GM12878 (cell line): ENCODE measurements around the gene TBXAS1. TPM values are rescaled to one million over a fixed set of nuclear protein-coding genes. Genes with fewer than 3 reads are reported as not detected.

ENCODE experiments used
- ATAC-seq: fragments of 200-7000 bp; cut with Tn5 transposase; 3 replicates; pipeline ENCODE4 v1.9.1; 2020; ENCODE audit warnings: mild to moderate bottlenecking, moderate library complexity
- BruUV-seq: library from RNA; stranded (reverse); fragments of 400-500 nt; replicated peaks from 2 replicates; lab custom pipeline; 2021; lab: Mats Ljungman, UMichigan
- CTCF ChIA-PET: fragments of 300-600 bp; sonication (Branson Sonifier 250); formaldehyde crosslinking; extraction: SDS; loops from one replicate; lab custom pipeline; 2021; ENCODE audit warnings: inconsistent platforms; lab: Yijun Ruan, JAX
- POLR2A ChIA-PET: fragments of 350-600 bp; formaldehyde crosslinking; extraction: SDS; loops from one replicate; lab custom pipeline; 2021; ENCODE audit warnings: inconsistent platforms; lab: Charles Lee
- RAD21 ChIA-PET: fragments of 300-600 bp; sonication (Branson Sonifier 250); formaldehyde crosslinking; loops from one replicate; lab custom pipeline; 2023; ENCODE audit warnings: antibody characterized with exemption; ENCODE audit not compliant: unreplicated experiment; lab: Charles Lee
- SMC1A ChIA-PET: fragments of 300-600 bp; sonication (Branson Sonifier 250); formaldehyde crosslinking; loops from one replicate; lab custom pipeline; 2023; ENCODE audit not compliant: unreplicated experiment, uncharacterized antibody; lab: Charles Lee
- DNase-seq: peaks from one replicate; pipeline ENCODE4 v3.0.0-alpha.2; 2011; ENCODE audit warnings: low read depth, low spot score
- FAIRE-seq: peaks from 3 replicates; lab custom pipeline; 2011; peaks lifted over from hg19 to GRCh38; lab: Jason Lieb, UNC
- H2AFZ ChIP-seq: 2 replicates; pipeline ENCODE4 v1.6.0; 2011; ENCODE audit warnings: low read depth, low read length, control low read depth; ENCODE audit not compliant: control insufficient read depth
- H3K27ac ChIP-seq: 2 replicates; pipeline ENCODE4 v1.5.1; 2011; ENCODE audit warnings: control low read depth; ENCODE audit not compliant: control insufficient read depth, insufficient read depth
- H3K27me3 ChIP-seq, 2 experiments: replicated peaks in 1 of 2; 2 replicates each; pipeline versions ENCODE4 v1.6.0 to v1.6.1; 2011; ENCODE audit warnings: low read length in 1 of 2; ENCODE audit not compliant: control insufficient read depth in 2 of 2, insufficient read depth in 2 of 2
- H3K36me3 ChIP-seq, 2 experiments: 2 replicates each; pipeline ENCODE4 v1.5.1; 2011; ENCODE audit warnings: low read length in 1 of 2; ENCODE audit not compliant: control insufficient read depth in 2 of 2, insufficient read depth in 2 of 2
- H3K4me1 ChIP-seq: 2 replicates; pipeline ENCODE4 v1.6.1; 2011; ENCODE audit warnings: mild to moderate bottlenecking, low read length, moderate library complexity, mixed read lengths; ENCODE audit not compliant: control insufficient read depth, insufficient read depth
- H3K4me2 ChIP-seq: 2 replicates; pipeline ENCODE4 v1.6.0; 2011; ENCODE audit warnings: control low read depth; ENCODE audit not compliant: control insufficient read depth, insufficient read depth
- H3K4me3 ChIP-seq: fragments of 200-600 bp; sonication (generic); 2 replicates; pipeline ENCODE4 v1.5.1; 2016
- H3K79me2 ChIP-seq: 2 replicates; pipeline ENCODE4 v1.6.0; 2011; ENCODE audit warnings: low read length; ENCODE audit not compliant: control insufficient read depth, insufficient read depth
- H3K9ac ChIP-seq: 2 replicates; pipeline ENCODE4 v1.8.0; 2011; ENCODE audit warnings: low read length, control low read depth, mixed read lengths; ENCODE audit not compliant: control insufficient read depth, insufficient read depth
- H3K9me3 ChIP-seq: replicated peaks from 3 replicates; pipeline ENCODE4 v1.5.1; 2011; ENCODE audit warnings: mild to moderate bottlenecking, low read length; ENCODE audit not compliant: control insufficient read depth, insufficient read depth
- H4K20me1 ChIP-seq: 2 replicates; pipeline ENCODE4 v1.6.0; 2011; ENCODE audit not compliant: control insufficient read depth, insufficient read depth
- BMI1 ChIP-seq: fragments of 450-650 bp; IDR thresholded peaks from 2 replicates; pipeline ENCODE4 v1.6.1; 2016; ENCODE audit warnings: mild to moderate bottlenecking, moderate library complexity, borderline replicate concordance
- CEBPB ChIP-seq, 2 experiments: fragments of 150-350 bp in 1 of 2; IDR thresholded peaks; 2 replicates each; pipeline ENCODE4 v1.6.1; 2012 to 2014; ENCODE audit warnings: low read depth in 2 of 2, low read length in 2 of 2, borderline replicate concordance in 1 of 2, inconsistent platforms in 1 of 2
- CHD4 ChIP-seq: fragments of 200-600 bp; sonication (generic); IDR thresholded peaks from 2 replicates; pipeline ENCODE4 v1.6.1; 2016; ENCODE audit warnings: mild to moderate bottlenecking
- E2F4 ChIP-seq: IDR thresholded peaks from 2 replicates; pipeline ENCODE4 v1.6.1; 2012; ENCODE audit warnings: low read depth, low read length, improper control_type of control experiment
- FOXK2 ChIP-seq: fragments of 450-650 bp; IDR thresholded peaks from 2 replicates; pipeline ENCODE4 v1.6.1; 2017; ENCODE audit warnings: mild to moderate bottlenecking, moderate library complexity
- JUNB ChIP-seq: IDR thresholded peaks from 2 replicates; pipeline ENCODE4 v1.6.1; 2016; ENCODE audit warnings: antibody characterized with exemption, mild to moderate bottlenecking
- RAD51 ChIP-seq: fragments of 450-650 bp; IDR thresholded peaks from 2 replicates; pipeline ENCODE4 v1.6.1; 2016; ENCODE audit warnings: moderate library complexity, mild to moderate bottlenecking, inconsistent platforms
- SMAD1 ChIP-seq: fragments of 450-650 bp; IDR thresholded peaks from 2 replicates; pipeline ENCODE4 v1.6.1; 2018; ENCODE audit warnings: mild to moderate bottlenecking, low read depth; ENCODE audit not compliant: partially characterized antibody
- SUZ12 ChIP-seq: fragments of 200-600 bp; sonication (generic); IDR thresholded peaks from one replicate; pipeline ENCODE4 v1.6.1; 2018; ENCODE audit warnings: antibody characterized with exemption, mild to moderate bottlenecking; ENCODE audit not compliant: unreplicated experiment
- ZSCAN29 ChIP-seq: fragments of 450-650 bp; IDR thresholded peaks from 2 replicates; pipeline ENCODE4 v1.6.1; 2017; ENCODE audit warnings: mild to moderate bottlenecking, moderate library complexity
- WGBS: methylation state at CpG from one replicate; pipeline ENCODE4 v1.1.6; 2016; ENCODE audit warnings: low lambda C conversion rate; ENCODE audit not compliant: insufficient replicate concordance, insufficient coverage; ENCODE audit errors: missing lambda C conversion rate; 5-methylcytosine and 5-hydroxymethylcytosine counted together
- in situ Hi-C: fragments of 300-500 bp; cut with MboI; formaldehyde crosslinking; loops from 9 replicates; pipeline ENCODE4 v1.14.3; 2018; ENCODE audit warnings: mixed read lengths
- intact Hi-C: fragments of 100-400 bp; cut with micrococcal nuclease; formaldehyde crosslinking; loops from one replicate; pipeline ENCODE4 v1.14.2; 2022; ENCODE audit not compliant: unreplicated experiment
- polyA plus RNA-seq, 11 experiments: library from polyadenylated mRNA; depleted of rRNA in 4 of 11; unstranded in 6 of 11; stranded (reverse) in 5 of 11; fragments of >200 nt; fragmentation: Nextera tagmentation in 4 of 11; fragmentation: Illumina TruSeq in 1 of 11; extraction: Ambion mirVana in 4 of 11; extraction: Trizol in 1 of 11; gene quantifications; 1 replicate in 1 of 11; 2 replicates in 10 of 11; pipeline versions ENCODE4 v1.2.1 to v1.2.3, GENCODE V29; 2011 to 2016; ENCODE audit warnings: inconsistent platforms in 2 of 11, missing spikeins in 2 of 11, low read depth in 1 of 11
- total RNA-seq, 4 experiments: library from RNA; depleted of rRNA in 3 of 4; stranded (reverse); fragments of >200 nt in 3 of 4; fragmentation: Illumina TruSeq in 1 of 4; extraction: Trizol in 1 of 4; gene quantifications; 2 replicates each; pipeline versions ENCODE4 v1.2.1 to v1.2.3, GENCODE V29; 2013 to 2021

TBXAS1 gene
- total and polyA plus RNA-seq, 10 of the 15 experiments (the other 5 are each of a cell fraction or from before 2014, with no cell fraction given): 1.5 to 32.7 (median 16.3) TPM

DNA sequence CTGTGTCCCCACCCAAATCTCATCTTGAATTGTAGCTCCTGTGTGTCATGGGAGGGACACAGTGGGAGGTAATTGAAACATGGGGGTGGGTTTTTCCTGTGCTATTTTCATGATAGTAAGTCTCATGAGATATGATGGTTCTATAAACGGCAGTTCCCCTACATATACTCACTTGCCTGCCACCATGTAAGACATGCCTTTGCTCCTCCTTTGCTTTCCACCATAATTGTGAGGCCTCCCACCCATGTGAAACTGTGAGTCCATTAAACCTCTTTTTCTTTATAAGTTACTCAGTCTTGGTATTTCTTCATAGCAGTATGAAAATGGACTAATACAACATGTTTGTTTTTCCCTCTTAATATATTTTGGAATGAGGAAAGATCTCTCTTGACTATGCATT, 24.5 kb upstream of the TBXAS1 start:
- 93% methylated on average over 1 of the region's 1 CpG for WGBS
- ChIA-PET CTCF (no interaction called here), SMC1A (no interaction called here), RAD21 (no interaction called here), POLR2A (interaction anchor here (0.5 kb wide), 1 partner anchor 35 kb away, joined by 4 read pairs; no protein-coding TSS in a partner anchor)
- H3K79me2 ChIP-seq: no peaks in the 10 kb centered on the region
- in situ Hi-C loops (no loop called here), intact Hi-C loops (no loop called here)
- BruUV-seq: no TSS peak
- no peak overlapping the region for H3K4me3 ChIP-seq
- ATAC-seq (no peak), DNase-seq (no peak), FAIRE-seq (no peak)
- H3K9ac ChIP-seq: no peak overlapping the region
- TF ChIP-seq E2F4 (no peak), CEBPB (IDR thresholded peaks at IDR 0.05; ENCODE audit: borderline replicate concordance in 1 of 2, low read depth in 2 of 2, low read length in 2 of 2) (no peak), SUZ12 (no peak), CHD4 (no peak), RAD51 (no peak), BMI1 (no peak), ZSCAN29 (no peak), JUNB (no peak), FOXK2 (no peak), SMAD1 (no peak)
- H3K27me3 ChIP-seq: no peaks in the 10 kb centered on the region
- peaks cover 4% of the 10 kb centered on the region for H3K4me1 ChIP-seq
- no peak overlapping the region for H3K27ac ChIP-seq
- H3K4me2 ChIP-seq: no peak overlapping the region
- no peaks in the 10 kb centered on the region for H4K20me1 ChIP-seq
- no peak overlapping the region for H2AFZ ChIP-seq
- no peaks in the 10 kb centered on the region; the same call in 2 of the 3 replicates for H3K9me3 ChIP-seq
- no peaks in the 10 kb centered on the region for H3K36me3 ChIP-seq
